ENCODE data around the gene ABCA2.

GRCh38 chr9:137070906-137071275 is 42.9 kb upstream of the ABCA2 start:
- TF ChIP-seq CTCF (conservative IDR thresholded peaks at IDR 0.05; ENCODE audit: low read length) (no peak), EZH2phosphoT487 (IDR thresholded peaks at IDR 0.05; ENCODE audit: borderline replicate concordance) (no peak)
